Keratinocyte (primary cell): ENCODE results near the gene GLB1L2. TPM values are rescaled to one million over a fixed set of nuclear protein-coding genes. Genes with fewer than 3 reads are reported as not detected.

Experiments
- DNase-seq: peaks from one replicate; pipeline ENCODE4 v3.0.0-alpha.2; 2011; ENCODE audit warnings: low read depth, missing footprints, low spot score
- FAIRE-seq: peaks from 2 replicates; lab custom pipeline; 2011; peaks lifted over from hg19 to GRCh38; lab: Jason Lieb, UNC
- H2AFZ ChIP-seq: 2 replicates; pipeline ENCODE4 v1.6.0; 2012; ENCODE audit warnings: low read length, control low read depth, inconsistent platforms; ENCODE audit not compliant: control insufficient read depth
- H3K27ac ChIP-seq: 2 replicates; pipeline ENCODE4 v1.5.1; 2011; ENCODE audit warnings: low read length; ENCODE audit not compliant: control insufficient read depth, insufficient read depth
- H3K27me3 ChIP-seq: 3 replicates; pipeline ENCODE4 v1.6.0; 2011; ENCODE audit warnings: low read length; ENCODE audit not compliant: control insufficient read depth, insufficient read depth; ENCODE audit errors: extremely low read depth
- H3K36me3 ChIP-seq, 2 experiments: 2 replicates in 1 of 2; 3 replicates in 1 of 2; pipeline ENCODE4 v1.5.1; 2011; ENCODE audit warnings: low read length in 2 of 2, mild to moderate bottlenecking in 1 of 2; ENCODE audit not compliant: control insufficient read depth in 2 of 2, insufficient read depth in 2 of 2; ENCODE audit errors: extremely low read depth in 1 of 2
- H3K4me1 ChIP-seq: 3 replicates; pipeline ENCODE4 v1.5.1; 2011; ENCODE audit warnings: low read length; ENCODE audit not compliant: control insufficient read depth, insufficient read depth; ENCODE audit errors: extremely low read depth
- H3K4me2 ChIP-seq: 3 replicates; pipeline ENCODE4 v1.6.0; 2011; ENCODE audit warnings: low read depth, low read length; ENCODE audit not compliant: control insufficient read depth, insufficient read depth; ENCODE audit errors: extremely low read depth
- H3K4me3 ChIP-seq, 3 experiments: fragments of 200-600 bp in 1 of 3; sonication (generic) in 1 of 3; 2 replicates in 2 of 3; 3 replicates in 1 of 3; pipeline ENCODE4 v1.5.1; 2011 to 2016; ENCODE audit warnings: low read length in 3 of 3, mild to moderate bottlenecking in 3 of 3, control low read depth in 2 of 3, inconsistent platforms in 1 of 3, low read depth in 1 of 3, mixed read lengths in 1 of 3, mixed run types in 1 of 3, moderate library complexity in 1 of 3; ENCODE audit not compliant: control insufficient read depth in 2 of 3, insufficient read depth in 2 of 3; ENCODE audit errors: extremely low read depth in 1 of 3
- H3K79me2 ChIP-seq: 2 replicates; pipeline ENCODE4 v1.6.0; 2012; ENCODE audit warnings: low read length; ENCODE audit not compliant: control insufficient read depth, insufficient read depth
- H3K9ac ChIP-seq: 3 replicates; pipeline ENCODE4 v1.6.0; 2011; ENCODE audit warnings: low read length; ENCODE audit not compliant: control insufficient read depth, insufficient read depth; ENCODE audit errors: extremely low read depth
- H3K9me1 ChIP-seq: 3 replicates; pipeline ENCODE4 v1.6.0; 2011; ENCODE audit warnings: low read length; ENCODE audit not compliant: control insufficient read depth, insufficient read depth; ENCODE audit errors: extremely low read depth
- H3K9me3 ChIP-seq: 2 replicates; pipeline ENCODE4 v1.5.1; 2012; ENCODE audit warnings: low read depth, low read length; ENCODE audit not compliant: control insufficient read depth
- H4K20me1 ChIP-seq: 3 replicates; pipeline ENCODE4 v1.6.0; 2011; ENCODE audit warnings: low read length; ENCODE audit not compliant: control insufficient read depth, insufficient read depth; ENCODE audit errors: extremely low read depth
- CTCF ChIP-seq, 3 experiments: IDR thresholded peaks in 1 of 3; conservative IDR thresholded peaks in 1 of 3; optimal IDR thresholded peaks in 1 of 3; 2 replicates in 2 of 3; 3 replicates in 1 of 3; pipeline versions ENCODE3 to v1.5.1; 2011; ENCODE audit warnings: low read length in 3 of 3, mild to moderate bottlenecking in 3 of 3, moderate library complexity in 2 of 3, control low read depth in 1 of 3, inconsistent platforms in 1 of 3; ENCODE audit not compliant: insufficient read depth in 2 of 3; ENCODE audit errors: extremely low read depth in 1 of 3
- EZH2 ChIP-seq: IDR thresholded peaks from one replicate; pipeline ENCODE4 v1.6.1; 2012; ENCODE audit warnings: inconsistent platforms, mild to moderate bottlenecking, low read length, moderate library complexity
- dilution Hi-C: fragments of 300-500 bp; cut with MboI; formaldehyde crosslinking; loops from one replicate; pipeline ENCODE4 v1.7.0; 2020; ENCODE audit warnings: low sequenced_read_pairs; ENCODE audit not compliant: extremely low pct_ligation_motif_present
- polyA plus RNA-seq, 5 experiments: library from polyadenylated mRNA; depleted of rRNA in 3 of 5; stranded (reverse) in 3 of 5; stranded (forward) in 1 of 5; unstranded in 1 of 5; fragments of >200 nt; gene quantifications; 1 replicate in 1 of 5; 2 replicates in 3 of 5; 3 replicates in 1 of 5; pipeline versions ENCODE4 v1.2.1 to v1.2.3, GENCODE V29; 2011 to 2012; ENCODE audit warnings: missing spikeins in 2 of 5, low read depth in 1 of 5, low replicate concordance in 1 of 5

The GLB1L2 gene
- polyA plus RNA-seq, 1 donor (not counting 4 experiments of a cell fraction or from before 2014, with no cell fraction given): 4.3 TPM

GRCh38 chr11:134399996-134400395 is 68.2 kb downstream of the GLB1L2 start:
- Histone ChIP-seq H3K4me2 (no peak overlapping the region), H3K79me2 (no peaks in the 10 kb centered on the region), H3K9me1 (no peaks in the 10 kb centered on the region), H3K27ac (no peak overlapping the region), H3K27me3 (no peaks in the 10 kb centered on the region), H3K4me3 (no peak overlapping the region), H3K36me3 (no peaks in the 10 kb centered on the region), H3K4me1 (no peaks in the 10 kb centered on the region), H4K20me1 (no peaks in the 10 kb centered on the region), H3K9me3 (no peaks in the 10 kb centered on the region), H2AFZ (no peak overlapping the region), H3K9ac (no peak overlapping the region)
- TF ChIP-seq CTCF (optimal IDR thresholded peaks at IDR 0.05 in 1 of 3, IDR thresholded peaks at IDR 0.05 in 1 of 3, conservative IDR thresholded peaks at IDR 0.05 in 1 of 3; ENCODE audit: extremely low read depth in 1 of 3, insufficient read depth in 2 of 3, low read length in 3 of 3): no peak
- TF ChIP-seq EZH2: no peak
- dilution Hi-C loops: no loop called here
- DNase-seq (no peak), FAIRE-seq (no peak)

- Histone ChIP-seq H3K4me3 (no peak overlapping the region), H3K27ac (no peak overlapping the region), H3K9me1 (no peaks in the 10 kb centered on the region), H3K4me2 (no peak overlapping the region), H3K9me3 (no peaks in the 10 kb centered on the region), H4K20me1 (no peaks in the 10 kb centered on the region), H3K36me3 (no peaks in the 10 kb centered on the region), H3K9ac (no peak overlapping the region), H3K79me2 (no peaks in the 10 kb centered on the region), H2AFZ (no peak overlapping the region), H3K27me3 (peaks cover 3% of the 10 kb centered on the region), H3K4me1 (peaks cover 9% of the 10 kb centered on the region)
- dilution Hi-C loops: no loop called here
- no peak for FAIRE-seq
- TF ChIP-seq EZH2: no peak
- TF ChIP-seq CTCF (optimal IDR thresholded peaks at IDR 0.05 in 1 of 3, IDR thresholded peaks at IDR 0.05 in 1 of 3, conservative IDR thresholded peaks at IDR 0.05 in 1 of 3; ENCODE audit: extremely low read depth in 1 of 3, insufficient read depth in 2 of 3, low read length in 3 of 3): no peak
- no peak for DNase-seq
Observed at GRCh38 chr11:134401825-134402809, 70.3 kb downstream of the GLB1L2 start.
